Gastrocnemius medialis (tissue), 4 donors: ENCODE results near the gene JOSD2.

ENCODE experiments used
- POLR2A ChIP-seq, 2 donors: fragments of 450-650 bp; IDR thresholded peaks; one replicate each; pipeline ENCODE4 v1.6.1; 2017; ENCODE audit warnings: antibody characterized with exemption in 2 of 2, mild to moderate bottlenecking in 2 of 2, moderate library complexity in 2 of 2
- TF ChIP-seq, protein P1 (sequence below), 5 experiments: fragments of 450-650 bp in 3 of 5; fragments of 200-600 bp in 2 of 5; sonication (generic) in 2 of 5; IDR thresholded peaks in 4 of 5; conservative IDR thresholded peaks in 1 of 5; 1 replicate in 4 of 5; 2 replicates in 1 of 5; pipeline ENCODE4 v1.5.1; 2016 to 2019; ENCODE audit warnings: antibody characterized with exemption in 5 of 5, mild to moderate bottlenecking in 3 of 5, moderate library complexity in 3 of 5

GRCh38 chr19:50516964-50517703, 6.1 kb upstream of the JOSD2 start:
- TF ChIP-seq, protein P1, sequence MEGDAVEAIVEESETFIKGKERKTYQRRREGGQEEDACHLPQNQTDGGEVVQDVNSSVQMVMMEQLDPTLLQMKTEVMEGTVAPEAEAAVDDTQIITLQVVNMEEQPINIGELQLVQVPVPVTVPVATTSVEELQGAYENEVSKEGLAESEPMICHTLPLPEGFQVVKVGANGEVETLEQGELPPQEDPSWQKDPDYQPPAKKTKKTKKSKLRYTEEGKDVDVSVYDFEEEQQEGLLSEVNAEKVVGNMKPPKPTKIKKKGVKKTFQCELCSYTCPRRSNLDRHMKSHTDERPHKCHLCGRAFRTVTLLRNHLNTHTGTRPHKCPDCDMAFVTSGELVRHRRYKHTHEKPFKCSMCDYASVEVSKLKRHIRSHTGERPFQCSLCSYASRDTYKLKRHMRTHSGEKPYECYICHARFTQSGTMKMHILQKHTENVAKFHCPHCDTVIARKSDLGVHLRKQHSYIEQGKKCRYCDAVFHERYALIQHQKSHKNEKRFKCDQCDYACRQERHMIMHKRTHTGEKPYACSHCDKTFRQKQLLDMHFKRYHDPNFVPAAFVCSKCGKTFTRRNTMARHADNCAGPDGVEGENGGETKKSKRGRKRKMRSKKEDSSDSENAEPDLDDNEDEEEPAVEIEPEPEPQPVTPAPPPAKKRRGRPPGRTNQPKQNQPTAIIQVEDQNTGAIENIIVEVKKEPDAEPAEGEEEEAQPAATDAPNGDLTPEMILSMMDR (IDR thresholded peaks at IDR 0.05 in 4 of 5, conservative IDR thresholded peaks at IDR 0.05 in 1 of 5), result no peak
- no peak for TF ChIP-seq POLR2A (IDR thresholded peaks at IDR 0.05)
